NCI-H128 (cell line): ENCODE results near the gene RUFY3.
"Not testable (repeated sequence)": the region's sequence is repeated elsewhere in the genome, so short reads cannot be mapped to it uniquely, and the experiment has no call there.

Source experiments
- DNase-seq: peaks from one replicate; lab custom pipeline; 2025; ENCODE audit not compliant: unreplicated experiment; lab: John Stamatoyannopoulos, UW

RUFY3 gene

GRCh38 chr4:70734971-70735370 is 13.2 kb downstream of the RUFY3 start:
- no peak for DNase-seq

GRCh38 chr4:70735915-70736314 is 14.2 kb downstream of the RUFY3 start:
- DNase-seq = not testable (repeated sequence)

GRCh38 chr4:70737006-70737405 is 15.2 kb downstream of the RUFY3 start:
- DNase-seq = no peak

GRCh38 chr4:70737409-70737808 is 15.6 kb downstream of the RUFY3 start:
- no peak for DNase-seq

GRCh38 chr4:70739496-70740337 is 18.0 kb downstream of the RUFY3 start:
- DNase-seq = no peak

GRCh38 chr4:70741867-70742658 is 20.3 kb downstream of the RUFY3 start:
- DNase-seq = no peak

- DNase-seq = no peak
Measured at GRCh38 chr4:70743731-70744130, 22.0 kb downstream of the RUFY3 start.

GRCh38 chr4:70746179-70746839 is 24.5 kb downstream of the RUFY3 start:
- no peak for DNase-seq

GRCh38 chr4:70747874-70748273 is 26.1 kb downstream of the RUFY3 start:
- no peak for DNase-seq

- no peak for DNase-seq
Measured at GRCh38 chr4:70749313-70749712, 27.5 kb downstream of the RUFY3 start.

- DNase-seq = no peak
Measured at GRCh38 chr4:70752236-70752635, 30.5 kb downstream of the RUFY3 start.

GRCh38 chr4:70753630-70754029 is 31.9 kb downstream of the RUFY3 start:
- DNase-seq = no peak

GRCh38 chr4:70754470-70754869 is 32.7 kb downstream of the RUFY3 start:
- no peak for DNase-seq

- no peak for DNase-seq
Measured at GRCh38 chr4:70754990-70755688, 33.4 kb downstream of the RUFY3 start.

- no peak for DNase-seq
Measured at GRCh38 chr4:70759126-70759525, 37.4 kb downstream of the RUFY3 start.

- DNase-seq = no peak
Measured at GRCh38 chr4:70759627-70760026, 37.9 kb downstream of the RUFY3 start.

- no peak for DNase-seq
Measured at GRCh38 chr4:70760662-70761061, 38.9 kb downstream of the RUFY3 start.

- DNase-seq = no peak
Measured at GRCh38 chr4:70761276-70761816, 39.6 kb downstream of the RUFY3 start.

- no peak for DNase-seq
Measured at GRCh38 chr4:70765368-70765767, 43.6 kb downstream of the RUFY3 start.

- DNase-seq = no peak
Measured at GRCh38 chr4:70768301-70768948, 46.7 kb downstream of the RUFY3 start.
